Measurements from ENCODE around the gene MYO1C. TPM values are rescaled to one million over a fixed set of nuclear protein-coding genes. Genes with fewer than 3 reads are reported as not detected.

The MYO1C gene
- total and polyA plus RNA-seq, 9 of the 15 experiments (the other 6 are each of a cell fraction or from before 2014, with no cell fraction given): 0.46 to 32.5 (median 11.6) TPM

- no peaks in the 10 kb centered on the region for H4K20me1 ChIP-seq (replicated peaks; ENCODE audit: control insufficient read depth, insufficient read depth, low read length)
- no peaks in the 10 kb centered on the region for H3K9me3 ChIP-seq (replicated peaks; ENCODE audit: control insufficient read depth, insufficient read depth, low read depth, low read length)
- no peak for ATAC-seq
- no peaks in the 10 kb centered on the region for H3K79me2 ChIP-seq (ENCODE audit: control insufficient read depth, insufficient read depth, low read length)
- H3K4me2 ChIP-seq (ENCODE audit: insufficient read depth, low read length): no peak overlapping the region
- no peak for DNase-seq (ENCODE audit: extremely low read depth in 1 of 4, low spot score in 3 of 4)
- in situ Hi-C loops (cut with MboI): no loop called here
- peaks cover 68% of the 10 kb centered on the region; the same call in 2 of the 3 replicates for H3K36me3 ChIP-seq (ENCODE audit: control insufficient read depth, insufficient read depth, low read length)
- peak; percentile 57 to 71; a peak in 3 of 4 replicates for TF ChIP-seq KDM1A (IDR thresholded peaks at IDR 0.05)
- TF ChIP-seq SUPT5H (IDR thresholded peaks at IDR 0.05): no peak
- H3K27ac ChIP-seq (ENCODE audit: extremely low read depth, low read depth, low read length): no peak overlapping the region
- H3K4me1 ChIP-seq (replicated peaks in 1 of 2; ENCODE audit: control insufficient read depth in 2 of 2, insufficient read depth in 2 of 2, low read length in 2 of 2): no peaks in the 10 kb centered on the region; a peak in 1 of 5 replicates
- no peak overlapping the region for H2AFZ ChIP-seq (ENCODE audit: low read depth, low read length)
- 84% methylated on average over 4 of the region's 4 CpGs for WGBS (ENCODE audit: insufficient coverage, low coverage, missing lambda C conversion rate)
- H3K9me1 ChIP-seq (ENCODE audit: control insufficient read depth, insufficient read depth, low read length): no peaks in the 10 kb centered on the region
- FAIRE-seq: no peak
- H3K4me3 ChIP-seq: no peak overlapping the region
- ChIA-PET POLR2A (no interaction called here), CTCF (ENCODE audit: low intra/inter-chr PET ratio) (no interaction called here)
- intact Hi-C loops (cut with micrococcal nuclease): no loop called here
- BruUV-seq (replicated peaks): no TSS peak
- no peaks in the 10 kb centered on the region for H3K27me3 ChIP-seq (ENCODE audit: control insufficient read depth in 2 of 2, insufficient read depth in 2 of 2, low read length in 2 of 2)
- no peak overlapping the region for H3K9ac ChIP-seq (ENCODE audit: insufficient read depth in 1 of 2, low read depth in 2 of 2, low read length in 2 of 2)
Measured at GRCh38 chr17:1535737-1536136, 43.3 kb upstream of the MYO1C start.

GRCh38 chr17:1533661-1534325 lies 41.3 kb upstream of the MYO1C start:
- Histone ChIP-seq H3K9ac (ENCODE audit: insufficient read depth in 1 of 2, low read depth in 2 of 2, low read length in 2 of 2) (0 out of 4 replicates have a peak overlapping the region, but pooled peaks of 1 of the 2 experiments have one; percentile 52), H3K4me3 (no peak overlapping the region), H3K36me3 (ENCODE audit: control insufficient read depth, insufficient read depth, low read length) (peaks cover 61% of the 10 kb centered on the region; the same call in 2 of the 3 replicates), H3K27me3 (ENCODE audit: control insufficient read depth in 2 of 2, insufficient read depth in 2 of 2, low read length in 2 of 2) (no peaks in the 10 kb centered on the region), H3K4me2 (ENCODE audit: insufficient read depth, low read length) (no peak overlapping the region), H3K9me3 (replicated peaks; ENCODE audit: control insufficient read depth, insufficient read depth, low read depth, low read length) (no peaks in the 10 kb centered on the region), H3K79me2 (ENCODE audit: control insufficient read depth, insufficient read depth, low read length) (no peaks in the 10 kb centered on the region), H2AFZ (ENCODE audit: low read depth, low read length) (no peak overlapping the region), H3K4me1 (replicated peaks in 1 of 2; ENCODE audit: control insufficient read depth in 2 of 2, insufficient read depth in 2 of 2, low read length in 2 of 2) (no peaks in the 10 kb centered on the region; a peak in 1 of 5 replicates), H3K9me1 (ENCODE audit: control insufficient read depth, insufficient read depth, low read length) (no peaks in the 10 kb centered on the region), H4K20me1 (replicated peaks; ENCODE audit: control insufficient read depth, insufficient read depth, low read length) (no peaks in the 10 kb centered on the region), H3K27ac (ENCODE audit: extremely low read depth, low read depth, low read length) (no peak overlapping the region)
- FAIRE-seq: no peak
- ChIA-PET POLR2A (interaction anchor here (0.6 to 1.8 kb wide), 8 partner anchors 8 to 329 kb away, joined by 3 to 7 read pairs (median 4); partner anchors contain the start of gene INPP5K), CTCF (ENCODE audit: low intra/inter-chr PET ratio) (interaction anchor here (0.9 to 1.2 kb wide), 2 partner anchors 168 to 274 kb away, joined by 3 to 5 read pairs; no protein-coding TSS in a partner anchor)
- no peak for DNase-seq (ENCODE audit: extremely low read depth in 1 of 4, low spot score in 3 of 4)
- no peak for ATAC-seq
- intact Hi-C loops (cut with micrococcal nuclease): no loop called here
- TF ChIP-seq POLR2AphosphoS5 (IDR thresholded peaks at IDR 0.05; ENCODE audit: control insufficient read depth, insufficient read depth, low read depth, low read length): no peak
- TF ChIP-seq ZBTB11 (CRISPR knock-in tag; IDR thresholded peaks at IDR 0.05): no peak
- TF ChIP-seq THAP7 (CRISPR knock-in tag; IDR thresholded peaks at IDR 0.05): no peak
- TF ChIP-seq ZNF23 (CRISPR knock-in tag; IDR thresholded peaks at IDR 0.05): no peak
- TF ChIP-seq COPS2 (conservative IDR thresholded peaks at IDR 0.05): no peak
- TF ChIP-seq RB1 (IDR thresholded peaks at IDR 0.05; ENCODE audit: low read depth): no peak
- TF ChIP-seq VEZF1 (CRISPR knock-in tag; IDR thresholded peaks at IDR 0.05): no peak
- no TSS peak for BruUV-seq (replicated peaks)
- 90% methylated on average over 19 of the region's 24 CpGs for WGBS (ENCODE audit: insufficient coverage, low coverage, missing lambda C conversion rate)
- in situ Hi-C loops (cut with MboI): no loop called here
